ENCODE measurements around the gene RHOH.
A peak's percentile ranks its signal among the peaks of the same experiment; 100 is the strongest.
"Not testable (repeated sequence)": the region's sequence is repeated elsewhere in the genome, so short reads cannot be mapped to it uniquely, and the experiment has no call there.

The RHOH gene

GRCh38 chr4:40196724-40197281 is at the start of gene RHOH:
Gene RHOH (plus strand): TSS chr4:40197031. CDS start chr4:40243387, 46,356 bp downstream.
- no peak for DNase-seq

- DNase-seq = not testable (repeated sequence)
Measured at GRCh38 chr4:40147490-40147889, 49.3 kb upstream of the RHOH start.

- DNase-seq = peak; percentile 72
Measured at GRCh38 chr4:40149960-40150385, 46.9 kb upstream of the RHOH start.

- DNase-seq = no peak
Measured at GRCh38 chr4:40150932-40151331, 45.9 kb upstream of the RHOH start.

GRCh38 chr4:40152637-40153036 is 44.2 kb upstream of the RHOH start:
- no peak for DNase-seq

- DNase-seq = no peak
Measured at GRCh38 chr4:40157436-40157835, 39.4 kb upstream of the RHOH start.

GRCh38 chr4:40160258-40160657 is 36.6 kb upstream of the RHOH start:
- DNase-seq = no peak

- DNase-seq = no peak
Measured at GRCh38 chr4:40164459-40164858, 32.4 kb upstream of the RHOH start.

GRCh38 chr4:40165916-40166315 is 30.9 kb upstream of the RHOH start:
- no peak for DNase-seq

- no peak for DNase-seq
Measured at GRCh38 chr4:40168070-40168469, 28.8 kb upstream of the RHOH start.

GRCh38 chr4:40170588-40170987 is 26.2 kb upstream of the RHOH start:
- no peak for DNase-seq

GRCh38 chr4:40173470-40173875 is 23.4 kb upstream of the RHOH start:
- DNase-seq = no peak

- peak; percentile 63 for DNase-seq
Measured at GRCh38 chr4:40176602-40177001, 20.2 kb upstream of the RHOH start.

GRCh38 chr4:40177591-40177990 is 19.2 kb upstream of the RHOH start:
- no peak for DNase-seq

GRCh38 chr4:40178672-40179071 is 18.2 kb upstream of the RHOH start:
- DNase-seq = peak; percentile 74

GRCh38 chr4:40179360-40179759 is 17.5 kb upstream of the RHOH start:
- no peak for DNase-seq

- peak; percentile 18 for DNase-seq
Measured at GRCh38 chr4:40180356-40180755, 16.5 kb upstream of the RHOH start.

GRCh38 chr4:40182001-40182400 is 14.8 kb upstream of the RHOH start:
- DNase-seq = no peak

- no peak for DNase-seq
Measured at GRCh38 chr4:40182954-40183353, 13.9 kb upstream of the RHOH start.

- DNase-seq = no peak
Measured at GRCh38 chr4:40183615-40184411, 13.0 kb upstream of the RHOH start.

GRCh38 chr4:40185830-40186664 is 10.8 kb upstream of the RHOH start:
- peak; percentile 4 for DNase-seq

GRCh38 chr4:40186665-40187014 is 10.2 kb upstream of the RHOH start:
- no peak for DNase-seq

- no peak for DNase-seq
Measured at GRCh38 chr4:40187386-40187906, 9.4 kb upstream of the RHOH start.

GRCh38 chr4:40190019-40190418 is 6.8 kb upstream of the RHOH start:
- DNase-seq = peak; percentile 81

Data from NCI-H69 (cell line).